RWPE2 (cell line): ENCODE data around the gene NUFIP2.

Experiments used
- ATAC-seq: fragments of 200-7000 bp; cut with Tn5 transposase; 3 replicates; pipeline ENCODE4 v1.9.1; 2021; ENCODE audit warnings: low read depth
- DNase-seq: peaks from one replicate; pipeline ENCODE4 v3.0.0-alpha.2; 2020; ENCODE audit warnings: low spot score
- H3K27ac ChIP-seq: fragments of 450-650 bp; 2 replicates; pipeline ENCODE4 v1.5.1; 2017; ENCODE audit warnings: mild to moderate bottlenecking; ENCODE audit not compliant: poor library complexity, severe bottlenecking
- H3K27me3 ChIP-seq: fragments of 250-450 bp; sonication (Bioruptor Pico); 2 replicates; pipeline ENCODE4 v1.5.1; 2021; ENCODE audit warnings: mild to moderate bottlenecking, moderate library complexity; ENCODE audit not compliant: insufficient read depth, poor library complexity, severe bottlenecking
- H3K36me3 ChIP-seq: fragments of 250-450 bp; sonication (Bioruptor Pico); 2 replicates; pipeline ENCODE4 v1.5.1; 2020; ENCODE audit warnings: low read depth, mild to moderate bottlenecking, moderate library complexity
- H3K4me1 ChIP-seq: fragments of 250-450 bp; sonication (Bioruptor Pico); 2 replicates; pipeline ENCODE4 v1.5.1; 2021; ENCODE audit warnings: mild to moderate bottlenecking, moderate library complexity; ENCODE audit not compliant: insufficient read depth, poor library complexity, severe bottlenecking
- H3K4me3 ChIP-seq: fragments of 250-450 bp; sonication (Bioruptor Pico); 2 replicates; pipeline ENCODE4 v1.5.1; 2021; ENCODE audit warnings: mild to moderate bottlenecking, moderate library complexity; ENCODE audit not compliant: severe bottlenecking
- H3K9me3 ChIP-seq: fragments of 250-450 bp; sonication (Bioruptor Pico); 2 replicates; pipeline ENCODE4 v1.5.1; 2021; ENCODE audit warnings: mild to moderate bottlenecking, moderate library complexity; ENCODE audit not compliant: severe bottlenecking
- TF ChIP-seq, protein P1 (sequence below): fragments of 450-650 bp; IDR thresholded peaks from one replicate; pipeline ENCODE4 v1.5.1; 2017; ENCODE audit warnings: mild to moderate bottlenecking, moderate library complexity; ENCODE audit not compliant: poor library complexity, severe bottlenecking

Gene NUFIP2

DNA sequence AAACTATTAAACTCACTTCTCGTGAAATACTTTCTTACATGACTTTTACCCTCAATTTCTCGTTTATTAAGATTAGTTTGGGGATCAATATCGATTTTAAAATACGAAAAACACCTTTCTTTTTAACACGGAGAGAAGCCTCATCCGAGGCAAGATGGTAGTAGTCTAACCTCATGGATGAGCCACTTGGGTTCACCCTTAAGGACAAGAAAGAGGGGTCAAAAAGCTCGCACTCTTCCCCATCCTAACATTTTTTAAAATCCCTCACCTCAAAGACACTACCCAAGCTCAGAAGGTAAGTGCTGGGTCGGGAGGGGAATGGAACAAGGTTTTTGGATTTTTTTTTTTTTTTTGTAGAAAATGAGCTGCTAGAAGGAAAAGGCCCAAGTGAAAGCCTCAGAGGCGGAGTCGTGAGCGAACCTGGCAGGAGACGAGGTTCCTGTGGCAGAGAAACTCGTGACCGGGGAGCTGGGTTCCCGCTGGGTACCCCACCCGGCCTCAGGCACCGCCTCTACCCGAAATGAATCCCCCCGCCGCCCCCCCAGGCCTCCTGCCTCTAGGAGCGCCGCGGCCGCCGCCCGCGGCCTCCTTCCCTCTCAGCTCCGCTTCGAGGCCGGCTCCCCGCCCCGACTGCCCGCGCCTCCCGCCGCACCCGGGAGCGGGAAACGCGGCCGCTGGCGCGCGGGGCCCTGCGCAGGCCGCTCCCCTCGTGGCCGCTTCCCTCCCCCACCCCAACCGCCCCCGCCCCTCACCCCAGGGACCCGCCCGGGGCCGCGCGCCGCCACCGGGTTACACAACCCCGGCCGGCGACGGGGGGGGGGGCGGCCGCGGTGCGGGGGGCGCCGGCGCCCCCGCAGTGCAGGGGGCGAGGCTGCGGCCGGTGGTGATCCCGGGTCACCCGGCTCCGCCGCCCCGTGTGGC, 1.6 kb downstream of the NUFIP2 start:
- H3K27me3 ChIP-seq = no peaks in the 10 kb centered on the region
- peaks cover 19% of the 10 kb centered on the region for H3K4me1 ChIP-seq
- ATAC-seq (no peak), DNase-seq (no peak)
- H3K9me3 ChIP-seq = no peaks in the 10 kb centered on the region
- peak overlapping the region; percentile 96 for H3K27ac ChIP-seq
- peak overlapping the region; percentile 58 for H3K4me3 ChIP-seq
- H3K36me3 ChIP-seq = peaks cover 51% of the 10 kb centered on the region
- TF ChIP-seq, protein P1, sequence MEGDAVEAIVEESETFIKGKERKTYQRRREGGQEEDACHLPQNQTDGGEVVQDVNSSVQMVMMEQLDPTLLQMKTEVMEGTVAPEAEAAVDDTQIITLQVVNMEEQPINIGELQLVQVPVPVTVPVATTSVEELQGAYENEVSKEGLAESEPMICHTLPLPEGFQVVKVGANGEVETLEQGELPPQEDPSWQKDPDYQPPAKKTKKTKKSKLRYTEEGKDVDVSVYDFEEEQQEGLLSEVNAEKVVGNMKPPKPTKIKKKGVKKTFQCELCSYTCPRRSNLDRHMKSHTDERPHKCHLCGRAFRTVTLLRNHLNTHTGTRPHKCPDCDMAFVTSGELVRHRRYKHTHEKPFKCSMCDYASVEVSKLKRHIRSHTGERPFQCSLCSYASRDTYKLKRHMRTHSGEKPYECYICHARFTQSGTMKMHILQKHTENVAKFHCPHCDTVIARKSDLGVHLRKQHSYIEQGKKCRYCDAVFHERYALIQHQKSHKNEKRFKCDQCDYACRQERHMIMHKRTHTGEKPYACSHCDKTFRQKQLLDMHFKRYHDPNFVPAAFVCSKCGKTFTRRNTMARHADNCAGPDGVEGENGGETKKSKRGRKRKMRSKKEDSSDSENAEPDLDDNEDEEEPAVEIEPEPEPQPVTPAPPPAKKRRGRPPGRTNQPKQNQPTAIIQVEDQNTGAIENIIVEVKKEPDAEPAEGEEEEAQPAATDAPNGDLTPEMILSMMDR = no peak

DNA sequence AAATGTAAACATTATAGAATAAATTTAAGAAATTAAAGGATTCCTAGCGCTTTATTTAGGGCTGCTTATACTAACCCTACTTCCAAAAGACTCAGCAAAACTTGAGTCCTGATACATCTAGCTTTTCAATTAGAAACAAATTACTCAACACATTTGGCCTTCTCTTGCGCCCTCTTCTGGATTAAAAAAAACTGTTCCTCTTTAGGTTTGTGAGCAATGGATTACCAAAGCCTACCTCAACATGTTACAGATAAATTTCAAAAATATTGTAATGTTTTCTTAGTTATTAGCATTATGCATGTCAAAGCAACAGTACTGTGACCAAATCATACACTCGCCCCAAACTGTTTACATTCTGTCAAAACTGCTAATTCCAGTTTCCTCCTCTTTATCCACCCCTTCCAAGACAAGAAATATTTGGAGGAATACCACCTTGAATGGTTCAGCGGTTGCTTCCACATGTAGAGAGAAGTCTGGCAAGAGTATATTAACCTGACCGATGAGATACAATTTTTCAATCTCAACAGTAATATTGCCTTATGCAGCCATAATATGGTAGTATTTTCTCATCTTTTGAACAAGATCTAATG, 2.7 kb downstream of the NUFIP2 start:
- H3K4me1 ChIP-seq = peaks cover 19% of the 10 kb centered on the region
- H3K27ac ChIP-seq = peak overlapping the region; percentile 96
- H3K4me3 ChIP-seq = peak overlapping the region; percentile 58

DNA sequence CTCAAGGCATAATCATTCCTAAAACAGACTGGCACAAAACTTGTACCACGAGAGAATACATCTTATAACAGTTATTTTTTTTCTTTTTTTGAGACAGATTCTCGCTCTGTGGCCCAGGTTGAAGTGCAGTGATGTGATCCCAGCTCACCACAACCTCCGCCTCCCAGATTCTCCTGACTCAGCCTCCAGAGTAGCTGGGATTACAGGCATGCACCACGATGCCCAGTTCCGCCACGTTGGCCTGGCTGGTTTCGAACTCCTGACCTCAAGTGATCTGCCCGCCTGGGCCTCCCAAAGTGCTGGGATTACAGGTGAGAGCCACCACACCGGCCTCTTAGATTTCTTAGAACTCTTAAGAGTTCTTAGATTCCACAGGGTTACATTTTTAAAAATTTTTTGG, 4.1 kb downstream of the NUFIP2 start:
- Histone ChIP-seq H3K4me3 (no peak overlapping the region), H3K9me3 (no peaks in the 10 kb centered on the region), H3K4me1 (peaks cover 19% of the 10 kb centered on the region), H3K36me3 (peaks cover 75% of the 10 kb centered on the region), H3K27me3 (no peaks in the 10 kb centered on the region), H3K27ac (no peak overlapping the region)
- TF ChIP-seq, protein P1 = no peak
- DNase-seq (no peak), ATAC-seq (no peak)

More for the DNA sequence above, 2.7 kb downstream of the NUFIP2 start:
- Histone ChIP-seq H3K27me3 (no peaks in the 10 kb centered on the region), H3K9me3 (no peaks in the 10 kb centered on the region), H3K36me3 (peaks cover 61% of the 10 kb centered on the region)
- TF ChIP-seq, protein P1 = peak; percentile 90
- ATAC-seq (no peak), DNase-seq (no peak)

DNA sequence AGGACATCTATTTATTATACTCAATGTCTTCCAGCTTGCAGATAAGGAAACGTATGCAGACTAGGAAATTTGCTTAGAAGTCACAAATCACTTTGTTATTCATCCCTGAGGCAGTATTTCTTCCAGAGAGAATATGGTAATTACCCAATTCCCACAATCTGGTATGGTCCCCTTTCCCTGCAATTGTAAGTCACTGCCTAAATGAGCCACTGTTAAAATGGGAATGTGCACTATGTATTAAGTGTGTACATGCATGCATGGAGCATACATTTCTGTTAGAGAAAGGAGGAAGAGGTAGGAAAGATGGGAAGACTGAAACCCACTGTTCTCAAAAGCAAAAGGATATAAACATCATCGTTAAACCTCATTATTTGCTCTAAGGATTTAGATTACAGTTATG, 10.0 kb downstream of the NUFIP2 start:
- no peak for DNase-seq
- no peaks in the 10 kb centered on the region for H3K9me3 ChIP-seq
- no peak overlapping the region for H3K27ac ChIP-seq
- no peak overlapping the region for H3K4me3 ChIP-seq
- peaks cover 96% of the 10 kb centered on the region for H3K36me3 ChIP-seq
- no peaks in the 10 kb centered on the region for H3K4me1 ChIP-seq
- H3K27me3 ChIP-seq = no peaks in the 10 kb centered on the region
- TF ChIP-seq, protein P1 = no peak
- no peak for ATAC-seq
